BE2C (cell line): Measurements from ENCODE around the gene ARMC6.

Experiments used
- DNase-seq: peaks from one replicate; pipeline ENCODE4 v3.0.0-alpha.2; 2020
- H3K27me3 ChIP-seq: fragments of 250-450 bp; sonication (Bioruptor Pico); 2 replicates; pipeline ENCODE4 v1.5.1; 2020; ENCODE audit warnings: mild to moderate bottlenecking
- H3K36me3 ChIP-seq: fragments of 250-450 bp; sonication (Bioruptor Pico); 2 replicates; pipeline ENCODE4 v1.5.1; 2020; ENCODE audit warnings: mild to moderate bottlenecking
- H3K4me1 ChIP-seq: fragments of 250-450 bp; sonication (Bioruptor Pico); 2 replicates; pipeline ENCODE4 v1.5.1; 2020
- H3K4me3 ChIP-seq: 2 replicates; pipeline ENCODE4 v1.5.1; 2011; ENCODE audit warnings: low read depth, low read length
- H3K9me3 ChIP-seq: fragments of 250-450 bp; sonication (Bioruptor Pico); 2 replicates; pipeline ENCODE4 v1.5.1; 2020
- CTCF ChIP-seq: IDR thresholded peaks from 2 replicates; pipeline ENCODE4 v1.5.1; 2012; ENCODE audit warnings: mild to moderate bottlenecking, low read depth, low read length

Gene ARMC6

GRCh38 chr19:18991006-18991405 lies 42.4 kb upstream of the ARMC6 start:
- Histone ChIP-seq H3K9me3 (no peaks in the 10 kb centered on the region), H3K36me3 (peaks cover 15% of the 10 kb centered on the region), H3K4me3 (no peak overlapping the region), H3K27me3 (no peaks in the 10 kb centered on the region), H3K4me1 (no peaks in the 10 kb centered on the region)
- no peak for TF ChIP-seq CTCF
- no peak for DNase-seq

DNA sequence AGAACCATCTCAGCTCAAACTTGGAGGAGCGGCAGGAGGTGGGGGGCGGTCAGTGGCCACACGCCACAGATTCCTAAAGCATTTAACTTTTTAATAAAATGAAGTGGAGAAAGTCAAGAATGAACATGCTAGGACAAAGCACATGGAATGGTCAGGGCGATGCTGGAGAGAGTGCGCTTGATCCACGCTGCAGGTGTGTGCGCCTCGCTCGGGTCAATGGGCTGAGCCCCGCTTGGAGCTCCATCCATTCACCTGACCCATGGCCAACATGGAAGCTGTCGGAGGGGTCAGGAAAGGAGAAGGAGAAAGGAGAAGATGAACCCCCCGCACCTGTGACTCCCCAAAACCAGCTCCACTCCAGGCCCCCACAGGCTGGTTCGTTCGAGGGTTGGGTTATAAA lies 41.9 kb upstream of the ARMC6 start:
- no peak for DNase-seq
- Histone ChIP-seq H3K36me3 (peaks cover 16% of the 10 kb centered on the region), H3K4me3 (no peak overlapping the region), H3K4me1 (no peaks in the 10 kb centered on the region), H3K27me3 (no peaks in the 10 kb centered on the region), H3K9me3 (no peaks in the 10 kb centered on the region)
- TF ChIP-seq CTCF = no peak

DNA sequence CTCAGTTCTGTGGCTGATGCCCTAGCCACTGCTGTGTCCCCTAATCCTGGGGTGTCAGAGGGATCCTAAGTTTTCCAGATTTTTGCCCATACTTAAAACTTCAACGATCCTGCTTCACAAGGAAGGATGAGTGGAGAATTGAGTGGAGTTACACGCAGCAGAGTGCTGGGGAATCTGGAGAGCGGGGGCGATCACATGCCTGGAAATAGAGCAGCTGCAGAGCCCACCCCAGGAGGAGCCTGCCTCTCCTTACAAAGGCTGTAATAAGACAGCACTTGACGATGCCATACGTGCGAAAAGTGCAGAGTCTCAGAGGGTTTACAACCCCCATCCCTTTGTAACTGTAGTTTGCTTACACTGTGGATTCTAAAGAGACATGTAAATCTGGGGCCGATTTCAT lies 40.7 kb upstream of the ARMC6 start:
- no peaks in the 10 kb centered on the region for H3K9me3 ChIP-seq
- H3K36me3 ChIP-seq = peaks cover 19% of the 10 kb centered on the region
- no peak overlapping the region for H3K4me3 ChIP-seq
- no peaks in the 10 kb centered on the region for H3K27me3 ChIP-seq
- DNase-seq = no peak
- no peak for TF ChIP-seq CTCF
- H3K4me1 ChIP-seq = no peaks in the 10 kb centered on the region

- H3K4me1 ChIP-seq = no peaks in the 10 kb centered on the region
- peaks cover 19% of the 10 kb centered on the region for H3K36me3 ChIP-seq
- no peak for DNase-seq
- H3K4me3 ChIP-seq = no peak overlapping the region
- no peaks in the 10 kb centered on the region for H3K9me3 ChIP-seq
- no peaks in the 10 kb centered on the region for H3K27me3 ChIP-seq
- no peak for TF ChIP-seq CTCF
These were observed 40.3 kb upstream of the ARMC6 start for GRCh38 chr19:18993115-18993514.

DNA sequence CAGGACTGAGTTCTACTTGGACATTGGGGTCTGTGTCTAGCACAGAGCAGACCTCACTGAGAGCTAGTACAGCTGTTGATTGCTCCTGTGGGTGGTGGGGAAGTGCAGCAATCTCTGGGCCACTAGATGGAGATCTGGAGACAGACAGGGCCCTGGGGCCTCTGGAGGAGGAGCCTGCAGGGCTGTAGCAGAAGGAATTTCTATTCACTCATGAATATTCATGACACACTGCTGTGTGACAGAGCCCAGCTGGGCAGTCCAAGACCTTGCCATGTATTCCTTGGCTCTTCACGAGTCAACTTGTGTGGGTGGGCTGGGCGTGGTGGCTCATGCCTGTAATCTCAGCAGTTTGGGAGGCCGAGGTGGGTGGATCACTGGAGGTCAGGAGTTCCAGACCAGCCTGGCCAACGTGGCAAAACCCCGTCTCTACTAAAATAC lies 37.6 kb upstream of the ARMC6 start:
- Histone ChIP-seq H3K27me3 (no peaks in the 10 kb centered on the region), H3K36me3 (peaks cover 40% of the 10 kb centered on the region), H3K9me3 (no peaks in the 10 kb centered on the region), H3K4me3 (no peak overlapping the region), H3K4me1 (no peaks in the 10 kb centered on the region; the same call in 1 of the 2 replicates)
- peak; percentile 71 for DNase-seq
- peak; percentile 63 for TF ChIP-seq CTCF

GRCh38 chr19:18996351-18996750 lies 37.1 kb upstream of the ARMC6 start:
- no peak for DNase-seq
- H3K9me3 ChIP-seq = no peaks in the 10 kb centered on the region
- no peak for TF ChIP-seq CTCF
- no peak overlapping the region for H3K4me3 ChIP-seq
- no peaks in the 10 kb centered on the region for H3K27me3 ChIP-seq
- H3K4me1 ChIP-seq = no peaks in the 10 kb centered on the region; the same call in 1 of the 2 replicates
- peaks cover 41% of the 10 kb centered on the region for H3K36me3 ChIP-seq
